Measurements from ENCODE around the gene PTPRR. TPM values are rescaled to one million over a fixed set of nuclear protein-coding genes. Genes with fewer than 3 reads are reported as not detected.

PTPRR gene
- total and polyA plus RNA-seq, 2 donors (not counting 3 experiments of a cell fraction or from before 2014, with no cell fraction given) = 0.46 to 1.1 TPM

- Histone ChIP-seq H2AFZ (ENCODE audit: low read depth, low read length) (no peak overlapping the region), H3K4me1 (ENCODE audit: control insufficient read depth, extremely low read depth, insufficient read depth, low read length) (no peaks in the 10 kb centered on the region), H3K9me1 (replicated peaks; ENCODE audit: control insufficient read depth, extremely low read depth, insufficient read depth, low read length) (no peaks in the 10 kb centered on the region), H3K4me2 (ENCODE audit: insufficient read depth, low read length) (no peak overlapping the region), H3K27me3 (ENCODE audit: control insufficient read depth in 2 of 2, insufficient read depth in 2 of 2, low read length in 2 of 2) (peaks cover 0 to 2% of the 10 kb centered on the region in 2 experiments), H3K9ac (replicated peaks; ENCODE audit: extremely low read depth, insufficient read depth, low read length) (no peak overlapping the region), H3K79me2 (ENCODE audit: control insufficient read depth, insufficient read depth, low read length) (no peaks in the 10 kb centered on the region), H3K9me3 (replicated peaks; ENCODE audit: control insufficient read depth, insufficient read depth, low read length) (no peaks in the 10 kb centered on the region), H3K36me3 (ENCODE audit: control insufficient read depth in 2 of 2, extremely low read depth in 1 of 2, insufficient read depth in 2 of 2, low read length in 2 of 2) (no peaks in the 10 kb centered on the region), H3K27ac (ENCODE audit: insufficient read depth, low read depth, low read length) (no peak overlapping the region), H3K4me3 (replicated peaks in 1 of 3; ENCODE audit: insufficient read depth in 1 of 3, low read depth in 1 of 3, low read length in 3 of 3) (no peak overlapping the region), H4K20me1 (replicated peaks; ENCODE audit: control insufficient read depth, extremely low read depth, insufficient read depth, low read length) (no peaks in the 10 kb centered on the region)
- DNase-seq (ENCODE audit: low read depth, low spot score) = no peak
- intact Hi-C loops (cut with micrococcal nuclease) (no loop called here), dilution Hi-C loops (cut with MboI; ENCODE audit: extremely low pct_ligation_motif_present, low sequenced_read_pairs) (no loop called here)
- POLR2A ChIA-PET = no interaction called here
- TF ChIP-seq CTCF (IDR thresholded peaks at IDR 0.05; ENCODE audit: extremely low read depth in 1 of 2, insufficient read depth in 1 of 2, low read depth in 1 of 2, low read length in 2 of 2) (no peak), GATA2 (IDR thresholded peaks at IDR 0.05; ENCODE audit: insufficient read depth, insufficient read length, low read depth, low read length) (no peak), POLR2AphosphoS5 (IDR thresholded peaks at IDR 0.05; ENCODE audit: insufficient read depth, low read depth, low read length) (no peak), MAX (IDR thresholded peaks at IDR 0.05; ENCODE audit: insufficient read depth, insufficient read length) (no peak), POLR2A (IDR thresholded peaks at IDR 0.05; ENCODE audit: low read depth, low read length) (no peak)
- BruUV-seq (replicated peaks) = no TSS peak
- CTCF ChIA-PET = no interaction called here
- no peak for FAIRE-seq
These were observed 11.6 kb downstream of the PTPRR start for GRCh38 chr12:70908978-70909377.

GRCh38 chr12:70907412-70907811 lies 13.1 kb downstream of the PTPRR start:
- Histone ChIP-seq H2AFZ (ENCODE audit: low read depth, low read length) (no peak overlapping the region), H3K27ac (ENCODE audit: insufficient read depth, low read depth, low read length) (no peak overlapping the region), H3K4me2 (ENCODE audit: insufficient read depth, low read length) (no peak overlapping the region), H3K9ac (replicated peaks; ENCODE audit: extremely low read depth, insufficient read depth, low read length) (no peak overlapping the region), H3K4me3 (replicated peaks in 1 of 3; ENCODE audit: insufficient read depth in 1 of 3, low read depth in 1 of 3, low read length in 3 of 3) (no peak overlapping the region), H4K20me1 (replicated peaks; ENCODE audit: control insufficient read depth, extremely low read depth, insufficient read depth, low read length) (no peaks in the 10 kb centered on the region), H3K9me1 (replicated peaks; ENCODE audit: control insufficient read depth, extremely low read depth, insufficient read depth, low read length) (no peaks in the 10 kb centered on the region), H3K27me3 (ENCODE audit: control insufficient read depth in 2 of 2, insufficient read depth in 2 of 2, low read length in 2 of 2) (peaks cover 0 to 2% of the 10 kb centered on the region in 2 experiments), H3K9me3 (replicated peaks; ENCODE audit: control insufficient read depth, insufficient read depth, low read length) (no peaks in the 10 kb centered on the region), H3K4me1 (ENCODE audit: control insufficient read depth, extremely low read depth, insufficient read depth, low read length) (no peaks in the 10 kb centered on the region), H3K36me3 (ENCODE audit: control insufficient read depth in 2 of 2, extremely low read depth in 1 of 2, insufficient read depth in 2 of 2, low read length in 2 of 2) (no peaks in the 10 kb centered on the region), H3K79me2 (ENCODE audit: control insufficient read depth, insufficient read depth, low read length) (no peaks in the 10 kb centered on the region)
- dilution Hi-C loops (cut with MboI; ENCODE audit: extremely low pct_ligation_motif_present, low sequenced_read_pairs) = no loop called here
- BruUV-seq (replicated peaks) = no TSS peak
- no peak for FAIRE-seq
- ChIA-PET POLR2A (no interaction called here), CTCF (no interaction called here)
- TF ChIP-seq POLR2AphosphoS5 (IDR thresholded peaks at IDR 0.05; ENCODE audit: insufficient read depth, low read depth, low read length) = no peak
- no peak for TF ChIP-seq GATA2 (IDR thresholded peaks at IDR 0.05; ENCODE audit: insufficient read depth, insufficient read length, low read depth, low read length)
- TF ChIP-seq FOS (IDR thresholded peaks at IDR 0.05; ENCODE audit: borderline replicate concordance, insufficient read depth, low read length) = no peak
- no peak for TF ChIP-seq EZH2 (IDR thresholded peaks at IDR 0.05; ENCODE audit: borderline replicate concordance, low read depth, low read length, severe bottlenecking)
- TF ChIP-seq POLR2A (IDR thresholded peaks at IDR 0.05; ENCODE audit: low read depth, low read length) = no peak
- TF ChIP-seq CTCF (IDR thresholded peaks at IDR 0.05; ENCODE audit: extremely low read depth in 1 of 2, insufficient read depth in 1 of 2, low read depth in 1 of 2, low read length in 2 of 2) = no peak
- no peak for TF ChIP-seq JUN (IDR thresholded peaks at IDR 0.05; ENCODE audit: borderline replicate concordance, insufficient read depth, insufficient read length, low read depth)
- TF ChIP-seq MAX (IDR thresholded peaks at IDR 0.05; ENCODE audit: insufficient read depth, insufficient read length) = no peak
- intact Hi-C loops (cut with micrococcal nuclease) = no loop called here
- no peak for DNase-seq (ENCODE audit: low read depth, low spot score)
